Stimulated activated CD8-positive, alpha-beta memory T cell treated with anti-CD3 and anti-CD28 coated beads, Interleukin-12 subunit alpha, Interleukin-12 subunit beta, amount 100 ng/mL, for 24 hours (primary cell): ENCODE measurements around the gene CERS2.

Source experiments
- DNase-seq: peaks from one replicate; pipeline ENCODE4 v3.0.0-alpha.2; 2020; ENCODE audit errors: extremely low read depth

CERS2 gene

GRCh38 chr1:150974580-150975478, at the start of gene CERS2:
Gene CERS2, minus strand, starts transcription at chr1:150974835. Its CDS starts 5,745 bp downstream, at chr1:150969090.
- peak; percentile 26 for DNase-seq

GRCh38 chr1:151013518-151013917, 38.9 kb upstream of the CERS2 start:
- no peak for DNase-seq

- no peak for DNase-seq
These were observed 38.2 kb upstream of the CERS2 start for GRCh38 chr1:151012684-151013471.

DNA sequence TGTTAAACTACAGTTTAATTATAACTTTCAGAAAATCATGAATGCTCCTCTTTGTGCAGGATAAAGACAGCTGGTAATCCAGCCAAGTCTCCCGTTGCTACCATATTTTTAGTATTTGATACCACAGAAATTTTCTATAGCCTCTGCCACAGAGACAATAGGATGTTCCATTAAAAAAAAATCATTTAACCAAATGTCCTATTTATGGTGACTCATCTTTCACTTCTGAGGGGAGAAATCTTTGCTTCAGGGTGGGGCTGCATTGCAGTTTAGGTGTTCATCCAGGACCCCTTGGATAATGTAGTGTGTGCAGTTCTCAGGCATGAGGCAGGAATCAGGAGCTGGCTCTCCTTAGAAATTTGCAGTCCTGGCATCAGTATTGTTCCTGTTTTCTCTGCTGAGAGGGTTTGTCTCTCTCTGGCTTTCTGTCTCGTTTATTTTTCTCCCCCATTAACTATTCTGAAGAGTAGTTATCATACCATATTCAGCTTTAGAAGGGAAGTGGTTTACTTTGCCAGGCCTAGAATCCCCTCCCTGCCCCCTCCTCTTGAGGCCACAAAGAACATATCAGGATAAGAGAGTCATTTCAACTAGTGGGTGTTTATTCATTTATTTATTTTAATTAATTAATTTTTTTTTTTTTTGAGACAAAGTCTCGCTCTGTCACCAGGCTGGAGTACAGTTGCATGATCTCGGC, 36.7 kb upstream of the CERS2 start:
- no peak for DNase-seq

DNA sequence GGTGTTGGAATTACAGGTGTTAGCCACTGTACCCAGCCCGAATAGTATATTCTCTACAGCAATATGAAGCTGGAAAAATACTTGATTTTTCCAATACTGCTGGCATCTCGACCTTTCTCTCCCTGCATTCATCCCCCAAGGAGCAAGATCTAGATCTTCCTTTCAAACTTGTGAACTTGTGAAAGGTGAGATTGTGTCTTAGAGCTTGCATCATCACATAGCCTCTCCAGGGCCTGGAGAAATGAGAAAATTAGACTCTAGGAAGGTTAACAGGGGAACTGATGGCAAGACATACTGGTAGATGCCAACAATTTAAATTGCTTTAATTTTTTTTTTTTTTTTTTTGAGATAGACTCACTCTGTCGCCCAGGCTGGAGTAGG, 35.7 kb upstream of the CERS2 start:
- no peak for DNase-seq

- no peak for DNase-seq
These were observed 35.2 kb upstream of the CERS2 start for GRCh38 chr1:151009674-151010345.

- DNase-seq: no peak
These were observed 34.6 kb upstream of the CERS2 start for GRCh38 chr1:151009206-151009587.

- peak; percentile 96 for DNase-seq
These were observed 33.9 kb upstream of the CERS2 start, which contains the start of gene PRUNE1 for GRCh38 chr1:151008244-151009205. Gene PRUNE1, plus strand, starts transcription at chr1:151008449. Its CDS starts 184 bp downstream, at chr1:151008633.

- DNase-seq: no peak
These were observed 33.2 kb upstream of the CERS2 start for GRCh38 chr1:151007853-151008243.

DNA sequence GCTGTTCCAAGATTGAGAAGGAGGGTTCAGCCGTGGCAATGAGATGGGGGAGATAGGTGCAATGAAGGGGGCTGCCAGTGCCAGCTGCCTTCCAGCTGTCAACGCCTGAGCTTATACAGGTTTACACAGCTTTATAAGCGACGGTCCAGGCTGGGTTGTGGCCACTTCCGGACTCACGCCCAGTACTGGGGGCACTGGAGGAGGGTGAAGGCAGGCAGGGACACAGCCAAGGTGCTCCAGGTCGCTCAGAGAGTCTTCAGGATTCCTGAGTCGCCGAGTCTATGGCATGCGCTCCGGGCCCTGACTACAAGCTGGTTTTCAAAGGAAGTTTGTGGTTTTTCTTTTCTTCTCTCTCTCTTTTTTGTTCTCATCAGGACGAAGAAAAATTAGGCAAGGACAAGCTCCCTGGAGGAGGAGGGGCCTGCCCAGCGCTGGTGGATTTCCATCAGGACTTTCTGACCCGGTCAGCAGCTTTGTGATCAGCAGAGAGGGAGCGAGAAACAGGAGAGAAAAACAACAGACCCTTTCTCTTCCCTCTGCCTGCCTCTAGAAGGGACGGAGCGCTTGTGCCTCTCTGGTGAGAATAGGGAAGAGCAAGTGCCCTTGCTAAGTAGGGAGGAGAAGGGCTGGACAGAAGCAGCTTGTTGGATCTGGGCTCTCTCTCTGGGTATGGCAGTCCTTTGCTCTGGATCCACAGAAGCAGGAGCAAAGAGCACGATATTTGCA, 31.9 kb upstream of the CERS2 start, which contains the start of gene MINDY1:
TSS of gene MINDY1 (minus strand) at position 576 of the 726 bp plus-strand sequence. CDS start 4,285 bp downstream, outside the sequence.
- no peak for DNase-seq

GRCh38 chr1:151005729-151006319, 31.2 kb upstream of the CERS2 start:
- no peak for DNase-seq

GRCh38 chr1:151003180-151003579, 28.5 kb upstream of the CERS2 start:
- no peak for DNase-seq

DNA sequence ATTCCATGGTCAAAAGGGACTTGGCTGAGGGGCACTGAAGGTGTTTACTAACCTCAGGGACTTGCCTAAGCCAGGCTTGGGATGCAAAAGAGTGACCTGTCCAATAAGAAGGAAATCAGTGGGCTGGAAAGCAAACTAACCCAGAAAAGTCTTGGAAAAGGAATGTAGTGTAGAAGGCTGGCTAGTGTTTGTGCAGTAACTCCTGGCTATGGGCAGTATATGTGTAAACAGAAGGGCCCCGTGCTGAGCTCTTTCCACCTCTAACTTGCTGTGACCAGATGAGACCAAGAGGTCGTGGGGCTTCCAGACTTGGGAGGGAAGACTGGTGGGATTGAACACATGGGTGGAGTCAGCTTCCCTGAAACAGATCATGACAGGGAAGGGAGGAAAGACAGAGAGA, 28.0 kb upstream of the CERS2 start:
- no peak for DNase-seq

GRCh38 chr1:151002051-151002450, 27.4 kb upstream of the CERS2 start:
- DNase-seq: no peak

DNA sequence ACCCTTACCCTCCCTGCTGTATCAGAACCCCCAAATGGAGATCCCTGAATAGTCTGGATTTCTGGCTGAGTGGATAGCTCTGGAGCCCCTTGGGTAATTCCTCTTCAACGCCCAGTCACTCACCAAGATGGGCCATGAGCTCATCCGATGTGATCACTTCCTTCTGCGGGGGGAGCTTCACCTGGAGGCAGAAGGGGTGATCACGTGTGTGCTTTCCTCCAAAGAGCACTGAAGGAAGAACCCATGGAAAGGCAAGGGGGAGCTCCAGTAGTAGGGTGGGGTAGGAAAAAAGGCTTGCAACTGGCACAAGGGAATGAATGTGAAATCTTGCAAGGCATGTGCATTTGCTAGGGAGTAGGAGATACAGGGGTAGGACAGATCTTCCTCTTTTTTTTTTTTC, 27.0 kb upstream of the CERS2 start:
- no peak for DNase-seq

DNA sequence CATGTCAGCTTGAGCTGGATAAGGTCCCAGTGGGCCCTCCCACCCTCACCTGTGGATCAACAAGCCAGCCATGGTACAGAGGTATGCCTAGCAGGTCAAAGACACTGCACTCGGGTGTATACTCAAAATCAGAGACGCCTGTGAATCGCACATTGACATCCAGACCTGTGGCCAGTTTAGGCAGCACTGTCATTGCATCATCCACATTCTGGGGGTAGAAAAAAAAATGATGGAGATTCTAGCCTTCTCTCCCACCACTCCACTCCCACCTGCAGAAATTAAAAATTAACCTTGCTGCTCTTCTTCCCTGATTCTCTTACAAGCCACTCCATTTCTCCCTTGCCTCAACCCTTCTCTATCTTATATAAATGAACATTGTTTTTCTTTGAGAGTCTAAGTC, 25.8 kb upstream of the CERS2 start:
- no peak for DNase-seq

DNA sequence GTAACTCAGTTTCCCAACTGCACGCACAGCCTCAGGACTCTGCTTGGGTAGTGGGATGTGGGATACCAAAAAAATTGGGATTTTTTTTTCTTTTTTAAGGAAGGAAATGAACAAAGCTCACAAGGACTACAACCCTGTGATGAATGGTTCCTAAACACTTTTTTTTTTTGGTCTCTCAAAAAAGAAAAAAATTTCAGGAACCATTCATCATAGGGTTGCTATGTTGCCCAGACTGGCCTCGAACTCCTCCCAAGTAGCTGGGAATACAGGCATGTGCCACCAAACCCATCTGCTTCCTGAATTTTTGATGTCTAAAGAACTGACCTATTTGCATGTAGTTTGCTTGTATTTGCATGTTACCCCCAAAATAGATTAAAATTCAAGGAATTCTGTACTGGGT, 25.3 kb upstream of the CERS2 start:
- DNase-seq: no peak

DNA sequence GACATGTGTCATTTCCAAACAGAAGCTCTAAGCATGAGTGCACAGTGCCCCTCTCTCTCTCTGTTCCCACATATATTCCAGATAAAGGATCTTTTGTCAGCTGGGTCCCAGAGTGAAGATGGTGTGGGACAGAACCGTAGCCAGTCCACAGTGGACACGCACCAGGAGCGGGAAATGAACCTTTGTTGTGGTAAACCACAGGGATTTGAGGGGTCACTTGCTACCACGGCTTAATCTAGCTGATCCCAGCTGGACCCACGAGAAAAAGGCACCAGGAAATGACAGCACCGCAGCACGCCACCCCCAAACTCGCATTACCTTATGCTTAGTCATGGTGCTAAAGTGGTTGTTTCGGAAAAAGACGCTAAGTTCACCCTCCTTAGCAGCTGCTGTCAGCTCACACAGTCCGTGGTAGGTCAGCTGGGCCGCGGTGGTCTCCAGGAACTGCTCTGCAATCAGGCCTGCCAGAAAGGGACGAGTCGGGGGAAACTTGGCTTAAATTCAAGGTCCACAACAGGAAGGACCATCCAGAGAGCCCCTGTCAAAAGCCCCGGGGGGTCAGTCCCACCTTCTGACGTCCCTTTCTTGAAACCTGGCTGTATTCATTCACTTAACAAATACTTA, 24.5 kb upstream of the CERS2 start:
- DNase-seq: no peak

DNA sequence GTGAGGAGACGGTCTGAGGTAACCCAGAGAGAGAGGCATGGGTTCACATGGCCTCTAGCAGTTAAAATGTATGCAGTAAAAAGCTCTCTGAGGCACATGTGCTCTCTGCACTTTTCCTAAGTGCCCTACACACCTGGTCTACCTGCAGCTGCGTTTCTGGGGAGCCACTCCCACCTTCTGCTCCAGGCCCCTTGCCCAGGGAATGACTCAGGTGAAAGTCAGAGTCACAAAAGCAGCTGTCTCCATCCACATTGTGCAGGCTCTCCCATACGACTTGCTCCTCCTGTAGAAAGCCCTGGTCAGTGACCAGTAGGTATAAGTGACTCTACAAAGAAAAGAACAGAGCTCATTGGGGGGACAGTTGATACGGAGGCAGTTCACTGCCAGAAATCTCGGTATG, 23.3 kb upstream of the CERS2 start:
- DNase-seq: no peak
